Endothelial cell of umbilical vein (primary cell): ENCODE measurements around the gene MYZAP. TPM values are rescaled to one million over a fixed set of nuclear protein-coding genes. Genes with fewer than 3 reads are reported as not detected.

Experiments
- BruUV-seq: library from RNA; stranded (reverse); fragments of 400-500 nt; replicated peaks from 2 replicates; lab custom pipeline; 2021; lab: Mats Ljungman, UMichigan
- CTCF ChIA-PET: fragments of 300-600, 350-600 bp; sonication (Branson Sonifier 250); formaldehyde crosslinking; loops from one replicate; lab custom pipeline; 2021; ENCODE audit warnings: antibody characterized with exemption, inconsistent platforms; lab: Charles Lee
- POLR2A ChIA-PET: fragments of 300-600, 350-600 bp; sonication (Branson Sonifier 250); formaldehyde crosslinking; loops from one replicate; lab custom pipeline; 2021; ENCODE audit warnings: antibody characterized with exemption, inconsistent platforms; lab: Charles Lee
- DNase-seq: peaks from one replicate; pipeline ENCODE4 v3.0.0-alpha.2; 2011; ENCODE audit warnings: low read depth, low spot score
- FAIRE-seq: peaks from 2 replicates; lab custom pipeline; 2011; peaks lifted over from hg19 to GRCh38; lab: Jason Lieb, UNC
- H2AFZ ChIP-seq: 2 replicates; pipeline ENCODE4 v1.6.0; 2012; ENCODE audit warnings: low read depth, low read length, control low read depth, inconsistent platforms
- H3K27ac ChIP-seq: 2 replicates; pipeline ENCODE4 v1.5.1; 2011; ENCODE audit warnings: low read depth, mild to moderate bottlenecking, control low read depth, low read length, moderate library complexity; ENCODE audit not compliant: insufficient read depth
- H3K27me3 ChIP-seq, 2 experiments: 2 replicates each; pipeline versions ENCODE4 v1.6.0 to v1.6.1; 2011; ENCODE audit warnings: low read length in 2 of 2, mixed read lengths in 1 of 2; ENCODE audit not compliant: control insufficient read depth in 2 of 2, insufficient read depth in 2 of 2
- H3K36me3 ChIP-seq, 2 experiments: 2 replicates in 1 of 2; 3 replicates in 1 of 2; pipeline ENCODE4 v1.5.1; 2011; ENCODE audit warnings: low read length in 2 of 2, mild to moderate bottlenecking in 1 of 2, moderate library complexity in 1 of 2; ENCODE audit not compliant: control insufficient read depth in 2 of 2, insufficient read depth in 2 of 2; ENCODE audit errors: extremely low read depth in 1 of 2
- H3K4me1 ChIP-seq: 3 replicates; pipeline ENCODE4 v1.5.1; 2011; ENCODE audit warnings: mild to moderate bottlenecking, low read length; ENCODE audit not compliant: control insufficient read depth, insufficient read depth; ENCODE audit errors: extremely low read depth
- H3K4me2 ChIP-seq: 2 replicates; pipeline ENCODE4 v1.6.1; 2011; ENCODE audit warnings: low read length, control low read depth, mixed read lengths; ENCODE audit not compliant: insufficient read depth
- H3K4me3 ChIP-seq, 3 experiments: fragments of 200-600 bp in 1 of 3; sonication (generic), shearing (Covaris generic) in 1 of 3; replicated peaks in 1 of 3; 2 replicates each; pipeline ENCODE4 v1.5.1; 2011 to 2016; ENCODE audit warnings: control low read depth in 3 of 3, low read length in 3 of 3, mild to moderate bottlenecking in 2 of 3, inconsistent platforms in 1 of 3, low read depth in 1 of 3, moderate library complexity in 1 of 3; ENCODE audit not compliant: insufficient read depth in 1 of 3
- H3K79me2 ChIP-seq: 2 replicates; pipeline ENCODE4 v1.6.0; 2012; ENCODE audit warnings: low read length, inconsistent platforms; ENCODE audit not compliant: control insufficient read depth, insufficient read depth
- H3K9ac ChIP-seq: replicated peaks from 2 replicates; pipeline ENCODE3; 2011; ENCODE audit warnings: low read length, control low read depth; ENCODE audit not compliant: insufficient read depth; ENCODE audit errors: extremely low read depth
- H3K9me1 ChIP-seq: replicated peaks from 3 replicates; pipeline ENCODE4 v1.6.0; 2011; ENCODE audit warnings: mild to moderate bottlenecking, low read length; ENCODE audit not compliant: control insufficient read depth, insufficient read depth; ENCODE audit errors: extremely low read depth
- H3K9me3 ChIP-seq: replicated peaks from 2 replicates; pipeline ENCODE4 v1.5.1; 2012; ENCODE audit warnings: low read length, inconsistent platforms; ENCODE audit not compliant: control insufficient read depth, insufficient read depth
- H4K20me1 ChIP-seq: replicated peaks from 2 replicates; pipeline ENCODE3; 2011; ENCODE audit warnings: mild to moderate bottlenecking, low read length; ENCODE audit not compliant: control insufficient read depth, insufficient read depth; ENCODE audit errors: extremely low read depth
- EZH2 ChIP-seq: IDR thresholded peaks from 2 replicates; pipeline ENCODE4 v1.6.1; 2012; ENCODE audit warnings: borderline replicate concordance, low read depth, mild to moderate bottlenecking, moderate library complexity, low read length, inconsistent platforms; ENCODE audit not compliant: severe bottlenecking
- FOS ChIP-seq: IDR thresholded peaks from 2 replicates; pipeline ENCODE4 v1.6.1; 2011; ENCODE audit warnings: mild to moderate bottlenecking, low read length, moderate library complexity, borderline replicate concordance; ENCODE audit not compliant: insufficient read depth
- GATA2 ChIP-seq: IDR thresholded peaks from 2 replicates; pipeline ENCODE4 v1.7.0; 2011; ENCODE audit warnings: low read depth, mild to moderate bottlenecking, moderate library complexity, mixed read lengths, low read length; ENCODE audit not compliant: insufficient read length, insufficient read depth
- JUN ChIP-seq: IDR thresholded peaks from 2 replicates; pipeline ENCODE4 v1.6.1; 2011; ENCODE audit warnings: borderline replicate concordance, low read depth; ENCODE audit not compliant: insufficient read length, insufficient read depth
- MYC ChIP-seq: IDR thresholded peaks from one replicate; pipeline ENCODE4 v1.6.1; 2011; ENCODE audit warnings: mild to moderate bottlenecking, low read depth, low read length
- POLR2A ChIP-seq: IDR thresholded peaks from 2 replicates; pipeline ENCODE4 v1.6.1; 2012; ENCODE audit warnings: low read depth, mild to moderate bottlenecking, control low read depth, low read length
- POLR2AphosphoS5 ChIP-seq: IDR thresholded peaks from 2 replicates; pipeline ENCODE4 v1.6.1; 2012; ENCODE audit warnings: low read depth, mild to moderate bottlenecking, control low read depth, low read length, moderate library complexity; ENCODE audit not compliant: insufficient read depth
- dilution Hi-C: fragments of 300-500 bp; cut with MboI; formaldehyde crosslinking; loops from one replicate; pipeline ENCODE4 v1.15.0; 2019; ENCODE audit warnings: low sequenced_read_pairs; ENCODE audit not compliant: extremely low pct_ligation_motif_present
- intact Hi-C: fragments of 100-400 bp; cut with micrococcal nuclease; formaldehyde crosslinking; loops from one replicate; pipeline ENCODE4 v1.10.0; 2022
- polyA plus RNA-seq, 4 experiments: library from polyadenylated mRNA; depleted of rRNA in 3 of 4; stranded (reverse) in 3 of 4; unstranded in 1 of 4; fragments of >200 nt; gene quantifications; 2 replicates each; pipeline versions ENCODE4 v1.2.1 to v1.2.3, GENCODE V29; 2011 to 2012; ENCODE audit warnings: missing spikeins in 1 of 4
- total RNA-seq: library from RNA; stranded (reverse); gene quantifications from 2 replicates; pipeline ENCODE4 v1.2.3, GENCODE V29; 2021
- TF ChIP-seq, protein P1 (sequence below): IDR thresholded peaks from 2 replicates; pipeline ENCODE4 v1.6.1; 2011; ENCODE audit not compliant: insufficient read depth, insufficient read length
- TF ChIP-seq, protein P2 (sequence below), 2 donors: IDR thresholded peaks; 1 replicate in 1 of 2; 2 replicates in 1 of 2; pipeline ENCODE4 v1.5.1; 2011; ENCODE audit warnings: low read length in 2 of 2, mild to moderate bottlenecking in 2 of 2, moderate library complexity in 2 of 2, control low read depth in 1 of 2, inconsistent platforms in 1 of 2, low read depth in 1 of 2; ENCODE audit not compliant: insufficient read depth in 1 of 2; ENCODE audit errors: extremely low read depth in 1 of 2

The MYZAP gene
- total and polyA plus RNA-seq, 2 donors (not counting 3 experiments of a cell fraction or from before 2014, with no cell fraction given), result 6.3 to 8.1 TPM

DNA sequence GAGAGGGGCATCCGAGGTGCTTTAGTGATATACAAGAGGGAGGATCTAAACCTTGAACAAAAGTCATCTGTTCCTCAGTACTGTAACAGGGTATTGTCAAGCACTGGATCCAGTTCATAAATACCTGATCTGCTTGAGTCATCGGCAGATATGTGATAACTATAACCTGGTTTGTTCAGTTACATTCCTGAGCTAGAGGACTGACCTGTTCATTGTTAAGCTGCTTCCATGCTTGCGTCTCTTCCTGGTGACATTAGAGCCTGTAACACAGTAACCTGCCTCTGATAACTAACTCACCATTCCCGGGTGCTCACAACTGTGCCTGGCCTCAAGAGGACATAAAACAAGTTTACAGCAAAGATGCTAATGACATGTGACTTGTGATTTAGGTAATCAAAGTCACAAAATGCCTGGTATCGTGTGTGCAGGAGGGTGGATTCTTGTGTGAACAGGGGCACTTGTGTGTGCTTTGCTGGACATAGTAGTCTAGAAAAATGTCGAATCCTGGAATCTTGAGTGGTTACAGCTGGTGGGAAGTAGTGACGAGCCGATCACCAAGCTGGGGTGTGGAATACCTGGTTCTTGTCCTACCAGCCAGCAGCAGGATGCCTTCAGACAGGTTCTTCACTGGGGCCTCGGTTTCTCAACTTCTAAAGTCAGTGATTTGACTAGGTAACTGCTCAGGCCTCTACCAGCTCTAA, 83.9 kb downstream of the MYZAP start:
- FAIRE-seq, result no peak
- H3K4me2 ChIP-seq, result no peak overlapping the region
- intact Hi-C loops (loop anchor here (2.0 kb wide), 1 partner anchor 17 kb away; no protein-coding TSS in a partner anchor), dilution Hi-C loops (no loop called here)
- peaks cover 4% of the 10 kb centered on the region for H3K4me1 ChIP-seq
- H4K20me1 ChIP-seq, result no peaks in the 10 kb centered on the region
- no peak overlapping the region for H3K4me3 ChIP-seq
- no TSS peak for BruUV-seq
- H3K36me3 ChIP-seq, result peaks cover 0 to 9% of the 10 kb centered on the region in 2 experiments
- ChIA-PET CTCF (interaction anchor here (3.0 to 4.3 kb wide), 2 partner anchors 8 to 57 kb away, joined by 10 to 27 read pairs; no protein-coding TSS in a partner anchor), POLR2A (no interaction called here)
- no peak overlapping the region for H2AFZ ChIP-seq
- no peaks in the 10 kb centered on the region for H3K9me3 ChIP-seq
- H3K27me3 ChIP-seq, result no peaks in the 10 kb centered on the region
- TF ChIP-seq EZH2 (no peak), FOS (no peak), POLR2AphosphoS5 (no peak), JUN (no peak), POLR2A (no peak), MYC (no peak), GATA2 (no peak)
- TF ChIP-seq, protein P1, sequence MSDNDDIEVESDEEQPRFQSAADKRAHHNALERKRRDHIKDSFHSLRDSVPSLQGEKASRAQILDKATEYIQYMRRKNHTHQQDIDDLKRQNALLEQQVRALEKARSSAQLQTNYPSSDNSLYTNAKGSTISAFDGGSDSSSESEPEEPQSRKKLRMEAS, result no peak
- TF ChIP-seq, protein P2, sequence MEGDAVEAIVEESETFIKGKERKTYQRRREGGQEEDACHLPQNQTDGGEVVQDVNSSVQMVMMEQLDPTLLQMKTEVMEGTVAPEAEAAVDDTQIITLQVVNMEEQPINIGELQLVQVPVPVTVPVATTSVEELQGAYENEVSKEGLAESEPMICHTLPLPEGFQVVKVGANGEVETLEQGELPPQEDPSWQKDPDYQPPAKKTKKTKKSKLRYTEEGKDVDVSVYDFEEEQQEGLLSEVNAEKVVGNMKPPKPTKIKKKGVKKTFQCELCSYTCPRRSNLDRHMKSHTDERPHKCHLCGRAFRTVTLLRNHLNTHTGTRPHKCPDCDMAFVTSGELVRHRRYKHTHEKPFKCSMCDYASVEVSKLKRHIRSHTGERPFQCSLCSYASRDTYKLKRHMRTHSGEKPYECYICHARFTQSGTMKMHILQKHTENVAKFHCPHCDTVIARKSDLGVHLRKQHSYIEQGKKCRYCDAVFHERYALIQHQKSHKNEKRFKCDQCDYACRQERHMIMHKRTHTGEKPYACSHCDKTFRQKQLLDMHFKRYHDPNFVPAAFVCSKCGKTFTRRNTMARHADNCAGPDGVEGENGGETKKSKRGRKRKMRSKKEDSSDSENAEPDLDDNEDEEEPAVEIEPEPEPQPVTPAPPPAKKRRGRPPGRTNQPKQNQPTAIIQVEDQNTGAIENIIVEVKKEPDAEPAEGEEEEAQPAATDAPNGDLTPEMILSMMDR (IDR thresholded peaks at IDR 0.05; ENCODE audit: extremely low read depth in 1 of 2, insufficient read depth in 1 of 2, low read depth in 1 of 2, low read length in 2 of 2), result no peak
- H3K9me1 ChIP-seq, result no peaks in the 10 kb centered on the region
- H3K79me2 ChIP-seq, result no peaks in the 10 kb centered on the region
- H3K9ac ChIP-seq, result no peak overlapping the region
- DNase-seq, result no peak
- no peak overlapping the region for H3K27ac ChIP-seq
